K562 (cell line): ENCODE results near the gene UFSP1. TPM values are rescaled to one million over a fixed set of nuclear protein-coding genes. Genes with fewer than 3 reads are reported as not detected.

Experiments used
- ATF1 ChIP-seq, 2 experiments: fragments of 450-650 bp in 1 of 2; IDR thresholded peaks; 2 replicates each; pipeline ENCODE4 v1.6.1; 2016; ENCODE audit warnings: missing compliant biosample characterization in 1 of 2, missing genetic modification characterization in 1 of 2
- CHD1 ChIP-seq: fragments of 200-600 bp; sonication (generic); IDR thresholded peaks from one replicate; pipeline ENCODE4 v1.6.1; 2012; ENCODE audit warnings: mild to moderate bottlenecking, moderate library complexity, low read length, inconsistent platforms
- ELF1 ChIP-seq: fragments of 200-800 bp; sonication (Bioruptor generic); IDR thresholded peaks from 2 replicates; pipeline ENCODE4 v1.6.1; 2016; ENCODE audit warnings: missing genetic modification characterization, missing compliant biosample characterization
- ETV1 ChIP-seq: fragments of 450-650 bp; conservative IDR thresholded peaks from 2 replicates; pipeline ENCODE4 v1.6.1; 2016; ENCODE audit warnings: missing genetic modification characterization, control low read depth, low read depth, missing compliant biosample characterization
- FOXP1 ChIP-seq: sonication (generic); formaldehyde crosslinking; IDR thresholded peaks from 2 replicates; pipeline ENCODE4 v1.8.0; 2022; ENCODE audit warnings: mild to moderate bottlenecking, missing genetic modification reagents
- MYNN ChIP-seq, 2 experiments: sonication (generic); formaldehyde crosslinking in 1 of 2; IDR thresholded peaks; 2 replicates each; pipeline versions ENCODE4 v1.5.0 to v1.6.1; 2016 to 2020; ENCODE audit warnings: antibody characterized with exemption in 1 of 2, missing genetic modification reagents in 1 of 2
- NEUROD1 ChIP-seq: fragments of 150-350 bp; IDR thresholded peaks from 2 replicates; pipeline ENCODE4 v1.6.1; 2014; ENCODE audit warnings: borderline replicate concordance, low read length, low read depth; ENCODE audit not compliant: partially characterized antibody
- RB1 ChIP-seq: fragments of 450-650 bp; IDR thresholded peaks from 2 replicates; pipeline ENCODE4 v1.6.1; 2017; ENCODE audit warnings: low read depth, mild to moderate bottlenecking
- SMARCB1 ChIP-seq: IDR thresholded peaks from 2 replicates; pipeline ENCODE4 v1.6.1; 2011; ENCODE audit warnings: improper control_type of control experiment, low read depth; ENCODE audit not compliant: insufficient read length
- SMARCE1 ChIP-seq: fragments of 450-650 bp; IDR thresholded peaks from 2 replicates; pipeline ENCODE4 v1.7.1; 2016; ENCODE audit warnings: mild to moderate bottlenecking
- TGIF2 ChIP-seq: sonication (generic); formaldehyde crosslinking; IDR thresholded peaks from 2 replicates; pipeline ENCODE4 v1.8.1; 2022; ENCODE audit warnings: mild to moderate bottlenecking, missing genetic modification reagents, moderate library complexity
- ZBTB17 ChIP-seq: fragments of 450-650 bp; formaldehyde crosslinking; IDR thresholded peaks from 2 replicates; pipeline ENCODE4 v1.4.0; 2020; ENCODE audit warnings: mild to moderate bottlenecking
- ZBTB5 ChIP-seq: fragments of 450-650 bp; IDR thresholded peaks from 2 replicates; pipeline ENCODE4 v1.6.1; 2017; ENCODE audit warnings: antibody characterized with exemption
- ZEB2 ChIP-seq: fragments of 450-650 bp; IDR thresholded peaks from 2 replicates; pipeline ENCODE4 v1.6.1; 2016
- ZNF41 ChIP-seq: fragments of 250-450 bp; sonication (Bioruptor Pico); conservative IDR thresholded peaks from 2 replicates; pipeline ENCODE4 v1.4.0; 2020; ENCODE audit warnings: mild to moderate bottlenecking
- ZNF449 ChIP-seq: fragments of 250-450 bp; sonication (Bioruptor Pico); IDR thresholded peaks from 2 replicates; pipeline ENCODE4 v1.8.0; 2022; ENCODE audit warnings: moderate library complexity, mild to moderate bottlenecking, inconsistent platforms
- ZNF561 ChIP-seq: fragments of 450-650 bp; formaldehyde crosslinking; conservative IDR thresholded peaks from 2 replicates; pipeline ENCODE4 v1.4.0; 2020; ENCODE audit warnings: mild to moderate bottlenecking, moderate library complexity
- ZNF76 ChIP-seq: fragments of 250-450 bp; sonication (Bioruptor Pico); IDR thresholded peaks from 2 replicates; pipeline ENCODE4 v1.4.0; 2020; ENCODE audit warnings: mild to moderate bottlenecking, moderate library complexity, borderline replicate concordance
- polyA plus RNA-seq, 8 experiments: library from polyadenylated mRNA; depleted of rRNA in 4 of 8; stranded (reverse) in 5 of 8; unstranded in 3 of 8; fragments of >200 nt; fragmentation: Nextera tagmentation in 2 of 8; fragmentation: Illumina TruSeq in 1 of 8; extraction: Ambion mirVana in 2 of 8; extraction: Trizol in 1 of 8; gene quantifications; 2 replicates each; pipeline versions ENCODE4 v1.2.1 to v1.2.3, GENCODE V29; 2011 to 2014; ENCODE audit warnings: inconsistent platforms in 1 of 8, missing spikeins in 1 of 8
- total RNA-seq, 7 experiments: library from RNA; depleted of rRNA in 6 of 7; stranded (reverse); fragments of >200 nt in 6 of 7; fragmentation: Illumina TruSeq in 2 of 7; extraction: Trizol in 2 of 7; gene quantifications; 2 replicates each; pipeline versions ENCODE4 v1.2.1 to v1.2.3, GENCODE V29; 2011 to 2021; ENCODE audit warnings: low replicate concordance in 1 of 7
- TF ChIP-seq, protein P1 (sequence below), 2 experiments: fragments of 450-650 bp; IDR thresholded peaks; 2 replicates each; pipeline ENCODE4 v1.6.1; 2016
- TF ChIP-seq, protein P2 (sequence below): sonication (generic); formaldehyde crosslinking; IDR thresholded peaks from 2 replicates; pipeline ENCODE4 v1.8.0; 2022; ENCODE audit warnings: missing genetic modification reagents, mild to moderate bottlenecking, borderline replicate concordance
- TF ChIP-seq, protein P3 (sequence below): sonication (generic); formaldehyde crosslinking; IDR thresholded peaks from 2 replicates; pipeline ENCODE4 v1.8.1; 2023; ENCODE audit warnings: mild to moderate bottlenecking, missing genetic modification reagents

The UFSP1 gene
- total and polyA plus RNA-seq, 9 of the 15 experiments (the other 6 are each of a cell fraction or from before 2014, with no cell fraction given) = 0.50 to 18.8 (median 2.1) TPM

GRCh38 chr7:100875356-100875751 is 14.2 kb downstream of the UFSP1 start (continued):
- TF ChIP-seq, protein P1, sequence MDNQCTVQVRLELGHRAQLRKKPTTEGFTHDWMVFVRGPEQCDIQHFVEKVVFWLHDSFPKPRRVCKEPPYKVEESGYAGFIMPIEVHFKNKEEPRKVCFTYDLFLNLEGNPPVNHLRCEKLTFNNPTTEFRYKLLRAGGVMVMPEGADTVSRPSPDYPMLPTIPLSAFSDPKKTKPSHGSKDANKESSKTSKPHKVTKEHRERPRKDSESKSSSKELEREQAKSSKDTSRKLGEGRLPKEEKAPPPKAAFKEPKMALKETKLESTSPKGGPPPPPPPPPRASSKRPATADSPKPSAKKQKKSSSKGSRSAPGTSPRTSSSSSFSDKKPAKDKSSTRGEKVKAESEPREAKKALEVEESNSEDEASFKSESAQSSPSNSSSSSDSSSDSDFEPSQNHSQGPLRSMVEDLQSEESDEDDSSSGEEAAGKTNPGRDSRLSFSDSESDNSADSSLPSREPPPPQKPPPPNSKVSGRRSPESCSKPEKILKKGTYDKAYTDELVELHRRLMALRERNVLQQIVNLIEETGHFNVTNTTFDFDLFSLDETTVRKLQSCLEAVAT (IDR thresholded peaks at IDR 0.05) = 0 out of 4 replicates have a peak, but pooled peaks of 1 of the 2 experiments have one; percentile 43
- no peak for TF ChIP-seq ETV1
- no peak for TF ChIP-seq ELF1 (tag)
- TF ChIP-seq NEUROD1 = peak; percentile 7
- no peak for TF ChIP-seq MYNN (IDR thresholded peaks at IDR 0.05)
- TF ChIP-seq MYNN (CRISPR knock-in tag; IDR thresholded peaks at IDR 0.05) = peak; percentile 26; the same call in 1 of the 2 replicates
- TF ChIP-seq RB1 = 0 out of 2 replicates have a peak, but pooled peaks have one; percentile 9
- no peak for TF ChIP-seq ZNF561
- TF ChIP-seq SMARCB1 = peak; percentile 43
- TF ChIP-seq, protein P2, sequence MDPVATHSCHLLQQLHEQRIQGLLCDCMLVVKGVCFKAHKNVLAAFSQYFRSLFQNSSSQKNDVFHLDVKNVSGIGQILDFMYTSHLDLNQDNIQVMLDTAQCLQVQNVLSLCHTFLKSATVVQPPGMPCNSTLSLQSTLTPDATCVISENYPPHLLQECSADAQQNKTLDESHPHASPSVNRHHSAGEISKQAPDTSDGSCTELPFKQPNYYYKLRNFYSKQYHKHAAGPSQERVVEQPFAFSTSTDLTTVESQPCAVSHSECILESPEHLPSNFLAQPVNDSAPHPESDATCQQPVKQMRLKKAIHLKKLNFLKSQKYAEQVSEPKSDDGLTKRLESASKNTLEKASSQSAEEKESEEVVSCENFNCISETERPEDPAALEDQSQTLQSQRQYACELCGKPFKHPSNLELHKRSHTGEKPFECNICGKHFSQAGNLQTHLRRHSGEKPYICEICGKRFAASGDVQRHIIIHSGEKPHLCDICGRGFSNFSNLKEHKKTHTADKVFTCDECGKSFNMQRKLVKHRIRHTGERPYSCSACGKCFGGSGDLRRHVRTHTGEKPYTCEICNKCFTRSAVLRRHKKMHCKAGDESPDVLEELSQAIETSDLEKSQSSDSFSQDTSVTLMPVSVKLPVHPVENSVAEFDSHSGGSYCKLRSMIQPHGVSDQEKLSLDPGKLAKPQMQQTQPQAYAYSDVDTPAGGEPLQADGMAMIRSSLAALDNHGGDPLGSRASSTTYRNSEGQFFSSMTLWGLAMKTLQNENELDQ (CRISPR knock-in tag) = no peak
- no peak for TF ChIP-seq ZNF76 (CRISPR knock-in tag)
- peak; percentile 94 for TF ChIP-seq CHD1
- 0 out of 2 replicates have a peak, but pooled peaks have one; percentile 24 for TF ChIP-seq ZBTB17 (CRISPR knock-in tag)
- TF ChIP-seq, protein P3, sequence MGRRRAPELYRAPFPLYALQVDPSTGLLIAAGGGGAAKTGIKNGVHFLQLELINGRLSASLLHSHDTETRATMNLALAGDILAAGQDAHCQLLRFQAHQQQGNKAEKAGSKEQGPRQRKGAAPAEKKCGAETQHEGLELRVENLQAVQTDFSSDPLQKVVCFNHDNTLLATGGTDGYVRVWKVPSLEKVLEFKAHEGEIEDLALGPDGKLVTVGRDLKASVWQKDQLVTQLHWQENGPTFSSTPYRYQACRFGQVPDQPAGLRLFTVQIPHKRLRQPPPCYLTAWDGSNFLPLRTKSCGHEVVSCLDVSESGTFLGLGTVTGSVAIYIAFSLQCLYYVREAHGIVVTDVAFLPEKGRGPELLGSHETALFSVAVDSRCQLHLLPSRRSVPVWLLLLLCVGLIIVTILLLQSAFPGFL = no peak
- 0 out of 2 replicates have a peak, but pooled peaks have one; percentile 24 for TF ChIP-seq TGIF2
- TF ChIP-seq FOXP1 = peak; percentile 64; the same call in 1 of the 2 replicates
- TF ChIP-seq ZNF41 = no peak
- TF ChIP-seq ZEB2 = no peak
- TF ChIP-seq ATF1 (CRISPR knock-in tag; IDR thresholded peaks at IDR 0.05) = 0 out of 2 replicates have a peak, but pooled peaks have one; percentile 8
- no peak for TF ChIP-seq ATF1 (tag; IDR thresholded peaks at IDR 0.05)
- no peak for TF ChIP-seq ZBTB5
- no peak for TF ChIP-seq ZNF449 (CRISPR knock-in tag)
- no peak; the same call in 1 of the 2 replicates for TF ChIP-seq SMARCE1
